Measurements from ENCODE around the gene MYH7B. TPM values are rescaled to one million over a fixed set of nuclear protein-coding genes. Genes with fewer than 3 reads are reported as not detected.

Gene MYH7B
- total RNA-seq, 1 experiment from 2014 or later = 0.07 TPM

DNA sequence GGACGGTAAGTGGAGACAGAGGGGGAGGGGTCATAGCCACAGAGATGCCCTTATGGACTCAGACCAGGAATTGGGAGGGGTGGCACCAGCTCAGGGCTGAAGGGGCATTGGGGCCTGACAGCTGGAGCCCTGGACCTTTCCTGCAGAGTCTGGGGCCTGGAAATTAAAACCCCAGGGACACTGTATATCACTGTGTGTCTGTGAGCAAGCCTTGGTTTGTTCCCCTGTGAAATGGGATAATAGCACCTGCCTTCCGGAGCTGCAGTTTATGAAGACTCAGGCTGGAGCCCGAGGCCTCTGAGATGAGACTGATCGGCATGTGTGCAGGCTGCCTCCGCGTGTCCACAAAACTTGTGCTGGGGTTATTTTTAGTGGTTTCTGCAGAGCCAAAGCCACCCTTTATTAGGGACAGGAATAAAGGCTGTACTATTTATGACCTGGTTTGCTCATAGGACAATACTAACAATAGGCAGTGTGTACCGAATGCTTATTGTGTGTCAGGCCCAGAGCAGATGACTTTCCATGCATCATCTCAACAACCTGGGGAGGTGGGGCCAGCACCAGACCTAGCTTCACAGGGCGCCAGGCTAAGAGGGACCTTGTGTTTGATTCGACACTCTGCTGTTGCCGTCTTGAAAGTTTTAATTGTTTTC lies 22.6 kb downstream of the MYH7B start:
- TF ChIP-seq, protein P1, sequence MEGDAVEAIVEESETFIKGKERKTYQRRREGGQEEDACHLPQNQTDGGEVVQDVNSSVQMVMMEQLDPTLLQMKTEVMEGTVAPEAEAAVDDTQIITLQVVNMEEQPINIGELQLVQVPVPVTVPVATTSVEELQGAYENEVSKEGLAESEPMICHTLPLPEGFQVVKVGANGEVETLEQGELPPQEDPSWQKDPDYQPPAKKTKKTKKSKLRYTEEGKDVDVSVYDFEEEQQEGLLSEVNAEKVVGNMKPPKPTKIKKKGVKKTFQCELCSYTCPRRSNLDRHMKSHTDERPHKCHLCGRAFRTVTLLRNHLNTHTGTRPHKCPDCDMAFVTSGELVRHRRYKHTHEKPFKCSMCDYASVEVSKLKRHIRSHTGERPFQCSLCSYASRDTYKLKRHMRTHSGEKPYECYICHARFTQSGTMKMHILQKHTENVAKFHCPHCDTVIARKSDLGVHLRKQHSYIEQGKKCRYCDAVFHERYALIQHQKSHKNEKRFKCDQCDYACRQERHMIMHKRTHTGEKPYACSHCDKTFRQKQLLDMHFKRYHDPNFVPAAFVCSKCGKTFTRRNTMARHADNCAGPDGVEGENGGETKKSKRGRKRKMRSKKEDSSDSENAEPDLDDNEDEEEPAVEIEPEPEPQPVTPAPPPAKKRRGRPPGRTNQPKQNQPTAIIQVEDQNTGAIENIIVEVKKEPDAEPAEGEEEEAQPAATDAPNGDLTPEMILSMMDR (IDR thresholded peaks at IDR 0.05; ENCODE audit: unreplicated experiment) = no peak
- ChIA-PET POLR2A (no interaction called here), CTCF (interaction anchor here (0.5 to 1.1 kb wide), 2 partner anchors 23 to 484 kb away, joined by 3 to 4 read pairs; no protein-coding TSS in a partner anchor)
- Mint-ChIP-seq H3K36me3 (ENCODE audit: insufficient read depth, unreplicated experiment) (peaks cover 8% of the 10 kb centered on the region), H3K27me3 (ENCODE audit: insufficient read depth, unreplicated experiment) (peaks cover 30% of the 10 kb centered on the region), H3K4me3 (ENCODE audit: unreplicated experiment) (no peak overlapping the region), H3K9me3 (ENCODE audit: unreplicated experiment) (no peaks in the 10 kb centered on the region), H3K4me1 (ENCODE audit: insufficient read depth, unreplicated experiment) (no peaks in the 10 kb centered on the region), H3K27ac (ENCODE audit: low read depth, unreplicated experiment) (no peak overlapping the region)
- no TSS peak for BruUV-seq (replicated peaks)
- DNase-seq (ENCODE audit: unreplicated experiment) = no peak
- intact Hi-C loops (cut with micrococcal nuclease) = no loop called here

DNA sequence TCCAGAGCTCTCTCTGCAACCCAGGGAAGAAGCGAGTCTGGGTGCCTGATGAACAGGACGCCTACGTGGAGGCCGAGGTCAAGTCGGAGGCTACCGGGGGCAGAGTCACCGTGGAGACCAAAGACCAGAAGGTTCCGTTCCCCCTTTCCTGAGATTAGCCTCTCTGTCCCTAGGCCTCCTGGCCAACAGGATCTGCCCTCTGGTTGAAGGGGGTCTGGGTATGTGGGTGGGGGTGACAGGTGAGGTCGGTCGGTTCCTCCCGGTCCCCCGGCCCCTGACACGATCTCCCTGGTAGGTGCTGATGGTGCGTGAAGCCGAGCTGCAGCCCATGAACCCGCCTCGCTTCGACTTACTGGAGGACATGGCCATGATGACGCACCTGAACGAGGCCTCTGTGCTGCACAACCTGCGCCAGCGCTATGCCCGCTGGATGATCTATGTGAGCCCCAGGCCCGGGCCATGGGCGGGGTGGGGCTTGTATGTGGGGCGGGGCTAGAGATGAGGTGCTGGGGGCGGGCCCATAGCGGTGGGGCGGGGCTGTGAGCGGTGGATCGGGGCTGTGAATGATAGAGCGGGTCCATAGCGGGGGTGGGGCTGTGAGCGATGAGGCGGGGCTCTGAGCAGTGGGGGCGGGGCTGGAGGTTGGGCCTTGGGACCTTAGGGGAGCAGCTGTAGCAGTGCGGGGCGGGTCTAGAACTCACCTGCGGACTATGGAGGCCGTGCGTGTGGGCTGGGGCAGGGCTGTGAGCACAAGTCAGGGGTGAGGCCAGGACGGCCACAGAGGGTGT lies 23.9 kb downstream of the MYH7B start:
- no peaks in the 10 kb centered on the region for H3K9me3 Mint-ChIP-seq (ENCODE audit: unreplicated experiment)
- CTCF ChIA-PET = interaction anchor here (0.6 to 1.1 kb wide), 2 partner anchors 22 to 146 kb away, joined by 3 to 4 read pairs; no protein-coding TSS in a partner anchor
- H3K4me3 Mint-ChIP-seq (ENCODE audit: unreplicated experiment) = no peak overlapping the region
- H3K27ac Mint-ChIP-seq (ENCODE audit: low read depth, unreplicated experiment) = no peak overlapping the region
- intact Hi-C loops (cut with micrococcal nuclease) = no loop called here
- H3K27me3 Mint-ChIP-seq (ENCODE audit: insufficient read depth, unreplicated experiment) = peaks cover 19% of the 10 kb centered on the region
- H3K36me3 Mint-ChIP-seq (ENCODE audit: insufficient read depth, unreplicated experiment) = peaks cover 13% of the 10 kb centered on the region
- TF ChIP-seq, protein P1 (IDR thresholded peaks at IDR 0.05; ENCODE audit: unreplicated experiment) = no peak
- BruUV-seq (replicated peaks) = no TSS peak
- no peaks in the 10 kb centered on the region for H3K4me1 Mint-ChIP-seq (ENCODE audit: insufficient read depth, unreplicated experiment)
- POLR2A ChIA-PET = no interaction called here
- DNase-seq (ENCODE audit: unreplicated experiment) = no peak

DNA sequence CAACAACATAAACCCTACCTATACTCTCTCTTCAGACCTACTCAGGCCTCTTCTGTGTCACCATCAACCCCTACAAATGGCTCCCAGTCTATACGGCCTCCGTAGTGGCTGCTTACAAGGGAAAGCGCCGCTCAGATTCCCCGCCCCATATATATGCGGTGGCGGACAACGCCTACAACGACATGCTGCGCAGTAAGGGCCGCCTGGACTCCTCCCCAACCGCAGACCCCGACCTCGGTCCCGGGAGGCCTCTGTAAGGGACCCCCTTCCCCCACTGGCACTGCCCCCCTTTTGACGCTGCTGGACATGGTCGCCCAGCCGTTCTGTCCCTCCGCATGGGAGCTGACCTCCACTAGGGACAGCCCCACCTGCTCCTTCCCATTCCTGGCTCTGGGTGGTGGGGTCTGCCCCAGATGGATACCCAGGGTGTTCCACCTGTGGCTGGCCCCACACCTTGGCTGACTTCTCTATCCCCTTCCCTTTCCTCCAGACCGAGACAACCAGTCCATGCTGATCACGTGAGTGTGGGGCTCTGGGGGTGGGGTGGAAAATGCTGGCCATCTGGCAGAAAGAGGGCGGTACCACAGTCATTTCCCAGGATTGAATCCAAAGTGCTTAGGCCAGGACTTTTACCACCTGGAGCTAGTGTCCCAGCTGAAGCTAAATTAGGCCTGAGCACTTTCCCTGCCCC lies 25.0 kb downstream of the MYH7B start:
- BruUV-seq (replicated peaks) = no TSS peak
- intact Hi-C loops (cut with micrococcal nuclease) = no loop called here
- Mint-ChIP-seq H3K4me1 (ENCODE audit: insufficient read depth, unreplicated experiment) (peaks cover 6% of the 10 kb centered on the region), H3K4me3 (ENCODE audit: unreplicated experiment) (no peak overlapping the region), H3K27ac (ENCODE audit: low read depth, unreplicated experiment) (no peak overlapping the region), H3K9me3 (ENCODE audit: unreplicated experiment) (no peaks in the 10 kb centered on the region), H3K36me3 (ENCODE audit: insufficient read depth, unreplicated experiment) (peaks cover 13% of the 10 kb centered on the region), H3K27me3 (ENCODE audit: insufficient read depth, unreplicated experiment) (peaks cover 19% of the 10 kb centered on the region)
- ChIA-PET CTCF (no interaction called here), POLR2A (interaction anchor here (0.6 kb wide), 1 partner anchor 294 kb away, joined by 3 read pairs; no protein-coding TSS in a partner anchor)
- TF ChIP-seq, protein P1 (IDR thresholded peaks at IDR 0.05; ENCODE audit: unreplicated experiment) = no peak
- DNase-seq (ENCODE audit: unreplicated experiment) = no peak
